Measurements from ENCODE around the gene CDHR3.

- TF ChIP-seq TAF1 (IDR thresholded peaks at IDR 0.05; ENCODE audit: low read depth, low read length) (no peak), POLR2A (IDR thresholded peaks at IDR 0.05; ENCODE audit: control extremely low read depth in 1 of 2, low read depth in 2 of 2, low read length in 2 of 2) (no peak)
Measured at GRCh38 chr7:106072715-106073091, 109.6 kb downstream of the CDHR3 start.
